Stromal cell of bone marrow (primary cell): ENCODE data around the gene URAD.
"Not testable (repeated sequence)": the region's sequence is repeated elsewhere in the genome, so short reads cannot be mapped to it uniquely, and the experiment has no call there.

Source experiments
- DNase-seq: peaks from one replicate; pipeline ENCODE4 v3.0.0-alpha.2; 2012; ENCODE audit warnings: low read depth

Gene URAD

GRCh38 chr13:27988520-27988919 lies at the start of gene URAD:
Gene URAD, minus strand, starts transcription at chr13:27988693. Its CDS starts 56 bp downstream, at chr13:27988637.
- DNase-seq = no peak

GRCh38 chr13:28037399-28037798 lies 48.9 kb upstream of the URAD start:
- DNase-seq = peak; percentile 28

GRCh38 chr13:28035146-28035782 lies 46.8 kb upstream of the URAD start:
- no peak for DNase-seq

- no peak for DNase-seq
Observed at GRCh38 chr13:28033894-28034655, 45.6 kb upstream of the URAD start.

- DNase-seq = not testable (repeated sequence)
Observed at GRCh38 chr13:28032438-28032837, 43.9 kb upstream of the URAD start.

GRCh38 chr13:28031896-28032288 lies 43.4 kb upstream of the URAD start:
- DNase-seq = no peak

GRCh38 chr13:28031220-28031895 lies 42.9 kb upstream of the URAD start:
- no peak for DNase-seq

- no peak for DNase-seq
Observed at GRCh38 chr13:28027607-28028364, 39.3 kb upstream of the URAD start.

GRCh38 chr13:28027071-28027470 lies 38.6 kb upstream of the URAD start:
- DNase-seq = no peak

GRCh38 chr13:28026508-28026907 lies 38.0 kb upstream of the URAD start:
- no peak for DNase-seq

- DNase-seq = no peak
Observed at GRCh38 chr13:28022848-28023518, 34.5 kb upstream of the URAD start.

GRCh38 chr13:28014301-28014700 lies 25.8 kb upstream of the URAD start:
- DNase-seq = no peak

GRCh38 chr13:28013482-28013881 lies 25.0 kb upstream of the URAD start:
- no peak for DNase-seq

- DNase-seq = no peak
Observed at GRCh38 chr13:28012896-28013295, 24.4 kb upstream of the URAD start.

- no peak for DNase-seq
Observed at GRCh38 chr13:28012383-28012782, 23.9 kb upstream of the URAD start.

GRCh38 chr13:28010046-28010445 lies 21.6 kb upstream of the URAD start:
- DNase-seq = no peak

GRCh38 chr13:28005016-28005415 lies 16.5 kb upstream of the URAD start:
- not testable (repeated sequence) for DNase-seq

- DNase-seq = no peak
Observed at GRCh38 chr13:28002886-28003698, 14.6 kb upstream of the URAD start.

GRCh38 chr13:28001837-28002473 lies 13.5 kb upstream of the URAD start:
- DNase-seq = no peak

- DNase-seq = no peak
Observed at GRCh38 chr13:28001049-28001448, 12.6 kb upstream of the URAD start.
